Suppressor macrophage treated with lipopolysaccharide for 4 hours (primary cell): ENCODE data around the gene HAP1.

Source experiments
- DNase-seq: peaks from one replicate; pipeline ENCODE4 v3.0.0-alpha.2; 2020

HAP1 gene

GRCh38 chr17:41762391-41762790 is 27.9 kb upstream of the HAP1 start:
- DNase-seq, result no peak

- no peak for DNase-seq
These were observed 26.4 kb upstream of the HAP1 start for GRCh38 chr17:41760878-41761277.

- no peak for DNase-seq
These were observed 24.2 kb upstream of the HAP1 start for GRCh38 chr17:41758601-41759000.

- DNase-seq, result no peak
These were observed 19.6 kb upstream of the HAP1 start for GRCh38 chr17:41754066-41754465.

GRCh38 chr17:41751288-41751687 is 16.8 kb upstream of the HAP1 start:
- no peak for DNase-seq

- DNase-seq, result no peak
These were observed 16.4 kb upstream of the HAP1 start for GRCh38 chr17:41750862-41751261.

- no peak for DNase-seq
These were observed 13.8 kb upstream of the HAP1 start for GRCh38 chr17:41748275-41748674.

GRCh38 chr17:41741709-41742108 is 7.3 kb upstream of the HAP1 start:
- DNase-seq, result no peak

GRCh38 chr17:41740506-41740905 is 6.1 kb upstream of the HAP1 start:
- DNase-seq, result no peak

- no peak for DNase-seq
These were observed 5.4 kb upstream of the HAP1 start for GRCh38 chr17:41739661-41740352.

GRCh38 chr17:41738801-41739112 is 4.3 kb upstream of the HAP1 start:
- no peak for DNase-seq

- DNase-seq, result peak; percentile 86
These were observed 3.8 kb upstream of the HAP1 start for GRCh38 chr17:41738077-41738800.

- DNase-seq, result no peak
These were observed 3.2 kb upstream of the HAP1 start for GRCh38 chr17:41737680-41738023.

- no peak for DNase-seq
These were observed 2.7 kb upstream of the HAP1 start for GRCh38 chr17:41736983-41737679.

- no peak for DNase-seq
These were observed 1.3 kb upstream of the HAP1 start for GRCh38 chr17:41735744-41736143.

GRCh38 chr17:41734949-41735313 is 488 bp upstream of the HAP1 start:
- DNase-seq, result no peak

GRCh38 chr17:41733348-41734138 is 900 bp downstream of the HAP1 start:
- DNase-seq, result no peak

GRCh38 chr17:41731836-41732235 is 2.6 kb downstream of the HAP1 start:
- DNase-seq, result no peak

GRCh38 chr17:41730479-41730878 is 4.0 kb downstream of the HAP1 start:
- no peak for DNase-seq

- DNase-seq, result no peak
These were observed 6.4 kb downstream of the HAP1 start for GRCh38 chr17:41728056-41728455.

GRCh38 chr17:41725134-41725533 is 9.3 kb downstream of the HAP1 start:
- DNase-seq, result no peak

- no peak for DNase-seq
These were observed 9.9 kb downstream of the HAP1 start for GRCh38 chr17:41724476-41725050.

- DNase-seq, result no peak
These were observed 10.5 kb downstream of the HAP1 start for GRCh38 chr17:41723801-41724475.
